HepG2 (cell line): ENCODE data around the gene TRERF1. TPM values are rescaled to one million over a fixed set of nuclear protein-coding genes. Genes with fewer than 3 reads are reported as not detected.
A peak's percentile ranks its signal among the peaks of the same experiment; 100 is the strongest.

Experiments used
- ATAD3A ChIP-seq: sonication (generic); formaldehyde crosslinking; IDR thresholded peaks from 2 replicates; pipeline ENCODE4 v1.4.0; 2020; ENCODE audit warnings: missing genetic modification reagents
- CBX5 ChIP-seq: sonication (generic); formaldehyde crosslinking; IDR thresholded peaks from 2 replicates; pipeline ENCODE4 v1.4.0; 2020; ENCODE audit warnings: missing genetic modification reagents, borderline replicate concordance
- EZH2 ChIP-seq: conservative IDR thresholded peaks from 2 replicates; pipeline ENCODE4 v1.6.1; 2012; ENCODE audit warnings: mild to moderate bottlenecking, low read depth, low read length, moderate library complexity
- GMEB1 ChIP-seq: sonication (generic); formaldehyde crosslinking; IDR thresholded peaks from 2 replicates; pipeline ENCODE4 v1.5.1; 2020; ENCODE audit warnings: missing genetic modification reagents, mild to moderate bottlenecking, borderline replicate concordance
- HINFP ChIP-seq: sonication (generic); formaldehyde crosslinking; IDR thresholded peaks from 2 replicates; pipeline ENCODE4 v1.4.0; 2020; ENCODE audit warnings: low read depth, mild to moderate bottlenecking, missing genetic modification reagents
- HNRNPL ChIP-seq: fragments of 200-400 bp; formaldehyde crosslinking; IDR thresholded peaks from 2 replicates; pipeline ENCODE4 v1.6.1; 2017; ENCODE audit warnings: mild to moderate bottlenecking, low read depth, low read length
- MTERF4 ChIP-seq: sonication (generic); formaldehyde crosslinking; IDR thresholded peaks from 2 replicates; pipeline ENCODE4 v1.8.0; 2023; ENCODE audit warnings: mild to moderate bottlenecking, missing genetic modification reagents
- NPAS2 ChIP-seq: sonication (generic); formaldehyde crosslinking; IDR thresholded peaks from 2 replicates; pipeline ENCODE4 v1.8.0; 2022; ENCODE audit warnings: mild to moderate bottlenecking, missing genetic modification reagents, borderline replicate concordance
- SMAD1 ChIP-seq: sonication (generic); formaldehyde crosslinking; IDR thresholded peaks from 2 replicates; pipeline ENCODE4 v1.4.0; 2020; ENCODE audit warnings: missing genetic modification reagents, low read depth, mild to moderate bottlenecking, borderline replicate concordance
- SMAD9 ChIP-seq: sonication (generic); formaldehyde crosslinking; IDR thresholded peaks from 2 replicates; pipeline ENCODE4 v1.5.1; 2020; ENCODE audit warnings: mild to moderate bottlenecking, missing genetic modification reagents
- SMARCE1 ChIP-seq: fragments of 450-650 bp; IDR thresholded peaks from 2 replicates; pipeline ENCODE4 v1.6.1; 2017; ENCODE audit warnings: borderline replicate concordance
- THYN1 ChIP-seq: sonication (generic); formaldehyde crosslinking; IDR thresholded peaks from 2 replicates; pipeline ENCODE4 v1.8.1; 2023; ENCODE audit warnings: low read depth, mild to moderate bottlenecking, moderate library complexity, missing genetic modification reagents, borderline replicate concordance
- ZBTB25 ChIP-seq: IDR thresholded peaks from 2 replicates; pipeline ENCODE4 v1.6.1; 2018; ENCODE audit warnings: missing genetic modification reagents
- ZBTB8A ChIP-seq: sonication (generic); formaldehyde crosslinking; IDR thresholded peaks from 2 replicates; pipeline ENCODE4 v1.4.0; 2020; ENCODE audit warnings: mild to moderate bottlenecking, low read depth, missing genetic modification reagents, borderline replicate concordance
- ZFYVE20 ChIP-seq: sonication (generic); formaldehyde crosslinking; IDR thresholded peaks from 2 replicates; pipeline ENCODE4 v1.8.0; 2023; ENCODE audit warnings: low read depth, mild to moderate bottlenecking, moderate library complexity, missing genetic modification reagents, borderline replicate concordance
- ZNF280B ChIP-seq: sonication (generic); formaldehyde crosslinking; IDR thresholded peaks from 2 replicates; pipeline ENCODE4 v1.5.0; 2020; ENCODE audit warnings: missing genetic modification reagents, mild to moderate bottlenecking, borderline replicate concordance
- ZNF546 ChIP-seq: sonication (generic); formaldehyde crosslinking; conservative IDR thresholded peaks from 2 replicates; pipeline ENCODE4 v1.8.1; 2023; ENCODE audit warnings: mild to moderate bottlenecking, missing genetic modification reagents
- ZNF547 ChIP-seq: sonication (generic); formaldehyde crosslinking; IDR thresholded peaks from 2 replicates; pipeline ENCODE4 v1.5.1; 2020; ENCODE audit warnings: mild to moderate bottlenecking, missing genetic modification reagents
- ZNF577 ChIP-seq: sonication (generic); formaldehyde crosslinking; IDR thresholded peaks from 2 replicates; pipeline ENCODE4 v1.4.0; 2020; ENCODE audit warnings: mild to moderate bottlenecking, low read depth, missing genetic modification reagents, borderline replicate concordance
- ZNF788 ChIP-seq: sonication (generic); formaldehyde crosslinking; IDR thresholded peaks from 2 replicates; pipeline ENCODE4 v1.5.0; 2020; ENCODE audit warnings: mild to moderate bottlenecking, missing genetic modification reagents, borderline replicate concordance
- polyA plus RNA-seq, 8 experiments: library from polyadenylated mRNA; depleted of rRNA in 3 of 8; stranded (reverse) in 7 of 8; unstranded in 1 of 8; fragments of >200 nt; fragmentation: Illumina TruSeq in 4 of 8; extraction: Trizol in 4 of 8; gene quantifications; 2 replicates each; pipeline versions ENCODE4 v1.2.1 to v1.2.3, GENCODE V29; 2011 to 2016; ENCODE audit warnings: low read depth in 4 of 8, missing spikeins in 1 of 8, mixed read lengths in 1 of 8; ENCODE audit not compliant: insufficient read depth in 1 of 8
- total RNA-seq, 5 experiments: library from RNA; depleted of rRNA; stranded (reverse); fragments of >200 nt; fragmentation: Illumina TruSeq; extraction: Trizol; gene quantifications; 2 replicates each; pipeline ENCODE4 v1.2.3, GENCODE V29; 2016; ENCODE audit warnings: low read depth in 1 of 5

The TRERF1 gene
- total and polyA plus RNA-seq, 2 of the 13 experiments (the other 11 are each of a cell fraction or from before 2014, with no cell fraction given) = 0.02 TPM; not detected in 1

GRCh38 chr6:42452171-42453030 lies 675 bp upstream of the TRERF1 start (continued):
- TF ChIP-seq GMEB1 (CRISPR knock-in tag) = no peak
- no peak for TF ChIP-seq HNRNPL
- TF ChIP-seq ATAD3A (CRISPR knock-in tag) = no peak
- TF ChIP-seq CBX5 (CRISPR knock-in tag) = no peak
- no peak for TF ChIP-seq SMAD9 (CRISPR knock-in tag)
- TF ChIP-seq ZFYVE20 = 0 out of 2 replicates have a peak, but pooled peaks have one; percentile 22
- TF ChIP-seq EZH2 = peak; percentile 85
- TF ChIP-seq ZNF546 = no peak
- no peak for TF ChIP-seq SMARCE1
- TF ChIP-seq ZNF577 (CRISPR knock-in tag) = no peak
- TF ChIP-seq ZBTB25 = no peak
- no peak for TF ChIP-seq MTERF4 (CRISPR knock-in tag)
- no peak for TF ChIP-seq ZBTB8A (CRISPR knock-in tag)
- TF ChIP-seq ZNF280B (CRISPR knock-in tag) = no peak
- 0 out of 2 replicates have a peak, but pooled peaks have one; percentile 40 for TF ChIP-seq HINFP
- TF ChIP-seq THYN1 (CRISPR knock-in tag) = no peak
- 0 out of 2 replicates have a peak, but pooled peaks have one; percentile 12 for TF ChIP-seq ZNF547
- TF ChIP-seq NPAS2 (CRISPR knock-in tag) = no peak
- TF ChIP-seq SMAD1 = no peak
- TF ChIP-seq ZNF788 (CRISPR knock-in tag) = no peak
